ENCODE data around the gene MAML3. TPM values are rescaled to one million over a fixed set of nuclear protein-coding genes. Genes with fewer than 3 reads are reported as not detected.

The MAML3 gene
- total RNA-seq, 1 donor from 2014 or later = 0.54 TPM

- Mint-ChIP-seq H3K9me3 (no peaks in the 10 kb centered on the region), H3K4me1 (peaks cover 11% of the 10 kb centered on the region), H3K4me3 (no peak overlapping the region), H3K36me3 (ENCODE audit: low read depth) (no peaks in the 10 kb centered on the region), H3K27me3 (peaks cover 51% of the 10 kb centered on the region), H3K27ac (no peak overlapping the region)
- DNase-seq = no peak
- intact Hi-C loops (cut with micrococcal nuclease) = no loop called here
Observed at GRCh38 chr4:140082391-140082755, 71.6 kb downstream of the MAML3 start.

- H3K27me3 Mint-ChIP-seq = peaks cover 50% of the 10 kb centered on the region
- H3K27ac Mint-ChIP-seq = no peak overlapping the region
- no peaks in the 10 kb centered on the region for H3K9me3 Mint-ChIP-seq
- H3K4me3 Mint-ChIP-seq = no peak overlapping the region
- DNase-seq = no peak
- peaks cover 14% of the 10 kb centered on the region for H3K4me1 Mint-ChIP-seq
- intact Hi-C loops (cut with micrococcal nuclease) = no loop called here
- no peaks in the 10 kb centered on the region for H3K36me3 Mint-ChIP-seq (ENCODE audit: low read depth)
Observed at GRCh38 chr4:140081641-140082390, 72.2 kb downstream of the MAML3 start.

- Mint-ChIP-seq H3K9me3 (no peaks in the 10 kb centered on the region), H3K4me3 (no peak overlapping the region), H3K27ac (no peak overlapping the region), H3K36me3 (ENCODE audit: low read depth) (no peaks in the 10 kb centered on the region), H3K27me3 (peaks cover 43% of the 10 kb centered on the region), H3K4me1 (peaks cover 21% of the 10 kb centered on the region)
- intact Hi-C loops (cut with micrococcal nuclease) = loop anchor here (1.0 kb wide), 1 partner anchor 9 kb away; no protein-coding TSS in a partner anchor
- DNase-seq = no peak
Observed at GRCh38 chr4:140080883-140081282, 73.1 kb downstream of the MAML3 start.

GRCh38 chr4:140078366-140078765 is 75.6 kb downstream of the MAML3 start:
- Mint-ChIP-seq H3K27me3 (peaks cover 47% of the 10 kb centered on the region), H3K27ac (no peak overlapping the region), H3K36me3 (ENCODE audit: low read depth) (no peaks in the 10 kb centered on the region), H3K4me1 (peaks cover 29% of the 10 kb centered on the region), H3K4me3 (no peak overlapping the region), H3K9me3 (no peaks in the 10 kb centered on the region)
- no peak for DNase-seq
- intact Hi-C loops (cut with micrococcal nuclease) = no loop called here

DNA sequence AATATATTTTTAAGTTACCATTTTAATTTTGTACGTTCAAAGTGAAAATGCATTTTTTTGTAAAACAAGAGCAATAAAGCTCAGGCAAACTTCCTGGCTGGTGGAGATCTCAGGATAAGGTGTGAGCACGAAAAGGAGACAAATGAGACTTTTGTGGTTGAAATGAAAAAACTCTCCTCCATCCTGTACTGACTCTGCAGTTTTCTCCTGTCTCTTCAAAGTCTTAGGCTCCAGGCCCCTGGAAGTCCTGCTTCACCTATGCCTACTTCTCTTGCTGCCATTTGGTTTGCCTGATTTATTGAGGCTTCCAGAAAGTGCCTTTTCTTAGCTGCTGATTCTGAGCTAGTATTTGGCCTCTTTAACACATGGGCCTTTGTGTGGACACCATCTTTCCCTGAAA is 77.7 kb downstream of the MAML3 start:
- peaks cover 40% of the 10 kb centered on the region for H3K27me3 Mint-ChIP-seq
- H3K27ac Mint-ChIP-seq = no peak overlapping the region
- peaks cover 43% of the 10 kb centered on the region for H3K4me1 Mint-ChIP-seq
- DNase-seq = peak; percentile 68
- H3K4me3 Mint-ChIP-seq = peak overlapping the region; percentile 46
- intact Hi-C loops (cut with micrococcal nuclease) = no loop called here
- no peaks in the 10 kb centered on the region for H3K9me3 Mint-ChIP-seq
- H3K36me3 Mint-ChIP-seq (ENCODE audit: low read depth) = peaks cover 2% of the 10 kb centered on the region

GRCh38 chr4:140071806-140072205 is 82.2 kb downstream of the MAML3 start:
- Mint-ChIP-seq H3K27me3 (peaks cover 41% of the 10 kb centered on the region), H3K36me3 (ENCODE audit: low read depth) (peaks cover 2% of the 10 kb centered on the region), H3K4me3 (peak overlapping the region; percentile 73), H3K9me3 (no peaks in the 10 kb centered on the region), H3K27ac (peak overlapping the region; percentile 83), H3K4me1 (peaks cover 44% of the 10 kb centered on the region)
- intact Hi-C loops (cut with micrococcal nuclease) = loop anchor here (1.0 to 5.0 kb wide), 5 partner anchors 8 to 215 kb away; no protein-coding TSS in a partner anchor
- peak; percentile 89 for DNase-seq

DNA sequence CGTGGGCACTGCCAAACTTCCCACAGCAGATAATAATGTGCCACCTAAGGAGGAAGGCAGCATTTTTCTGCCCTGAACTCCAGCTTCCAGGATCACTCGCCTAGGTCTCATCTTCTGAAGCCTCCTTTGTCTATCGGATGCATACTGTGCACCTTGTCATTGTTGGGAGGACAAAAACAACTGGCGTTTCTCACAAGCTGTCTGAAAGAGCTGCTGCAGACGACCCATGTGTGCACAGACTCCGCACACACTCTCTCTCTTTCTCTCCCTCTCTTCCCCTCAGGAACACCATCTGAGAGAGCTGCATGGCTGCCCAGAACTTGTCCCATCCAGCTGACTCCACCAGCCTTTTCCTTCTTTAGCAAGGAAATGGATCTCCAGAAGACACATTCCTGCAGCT is 83.0 kb downstream of the MAML3 start:
- intact Hi-C loops (cut with micrococcal nuclease) = loop anchor here (1.0 to 5.0 kb wide), 4 partner anchors 19 to 214 kb away; no protein-coding TSS in a partner anchor
- Mint-ChIP-seq H3K27me3 (peaks cover 49% of the 10 kb centered on the region), H3K4me1 (peaks cover 37% of the 10 kb centered on the region), H3K4me3 (peak overlapping the region; percentile 73), H3K36me3 (ENCODE audit: low read depth) (peaks cover 2% of the 10 kb centered on the region), H3K9me3 (no peaks in the 10 kb centered on the region), H3K27ac (no peak overlapping the region)
- no peak for DNase-seq

- H3K27ac Mint-ChIP-seq = peak overlapping the region; percentile 21
- H3K4me3 Mint-ChIP-seq = peak overlapping the region; percentile 73
- peaks cover 38% of the 10 kb centered on the region for H3K4me1 Mint-ChIP-seq
- H3K9me3 Mint-ChIP-seq = no peaks in the 10 kb centered on the region
- peaks cover 54% of the 10 kb centered on the region for H3K27me3 Mint-ChIP-seq
- intact Hi-C loops (cut with micrococcal nuclease) = loop anchor here (1.0 to 5.0 kb wide), 3 partner anchors 18 to 213 kb away; no protein-coding TSS in a partner anchor
- DNase-seq = peak; percentile 74
- H3K36me3 Mint-ChIP-seq (ENCODE audit: low read depth) = peaks cover 2% of the 10 kb centered on the region
Observed at GRCh38 chr4:140070366-140070765, 83.6 kb downstream of the MAML3 start.

GRCh38 chr4:140069066-140069465 is 84.9 kb downstream of the MAML3 start:
- peaks cover 38% of the 10 kb centered on the region for H3K4me1 Mint-ChIP-seq
- peaks cover 2% of the 10 kb centered on the region for H3K36me3 Mint-ChIP-seq (ENCODE audit: low read depth)
- H3K27ac Mint-ChIP-seq = no peak overlapping the region
- no peaks in the 10 kb centered on the region for H3K9me3 Mint-ChIP-seq
- DNase-seq = no peak
- H3K4me3 Mint-ChIP-seq = no peak overlapping the region
- peaks cover 58% of the 10 kb centered on the region for H3K27me3 Mint-ChIP-seq
- intact Hi-C loops (cut with micrococcal nuclease) = no loop called here

DNA sequence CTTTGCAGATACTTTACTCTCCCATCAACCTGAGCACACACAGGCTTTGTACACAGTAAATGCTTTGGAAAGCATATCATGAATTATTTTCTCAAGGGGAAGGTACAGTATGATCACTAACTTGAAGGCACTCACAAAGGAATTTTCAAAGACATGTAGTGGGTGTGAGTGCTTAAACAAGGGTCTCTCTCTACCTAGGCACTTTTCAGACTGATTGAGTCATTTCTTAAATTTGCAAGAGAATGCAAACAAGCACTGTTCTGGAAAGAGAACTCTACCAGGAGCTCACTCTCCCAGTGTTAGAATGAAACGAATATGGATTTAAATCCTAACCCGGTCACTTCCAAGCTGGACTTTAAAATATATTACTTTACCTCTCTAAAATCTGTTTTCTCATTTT is 85.7 kb downstream of the MAML3 start:
- Mint-ChIP-seq H3K9me3 (no peaks in the 10 kb centered on the region), H3K4me3 (no peak overlapping the region), H3K27me3 (peaks cover 58% of the 10 kb centered on the region), H3K4me1 (peaks cover 31% of the 10 kb centered on the region), H3K27ac (no peak overlapping the region), H3K36me3 (ENCODE audit: low read depth) (peaks cover 2% of the 10 kb centered on the region)
- DNase-seq = no peak
- intact Hi-C loops (cut with micrococcal nuclease) = no loop called here

GRCh38 chr4:140066031-140066930 is 87.7 kb downstream of the MAML3 start:
- intact Hi-C loops (cut with micrococcal nuclease) = no loop called here
- peaks cover 66% of the 10 kb centered on the region for H3K27me3 Mint-ChIP-seq
- H3K4me1 Mint-ChIP-seq = peaks cover 18% of the 10 kb centered on the region
- no peak for DNase-seq
- no peak overlapping the region for H3K4me3 Mint-ChIP-seq
- H3K9me3 Mint-ChIP-seq = no peaks in the 10 kb centered on the region
- no peaks in the 10 kb centered on the region for H3K36me3 Mint-ChIP-seq (ENCODE audit: low read depth)
- H3K27ac Mint-ChIP-seq = no peak overlapping the region

DNA sequence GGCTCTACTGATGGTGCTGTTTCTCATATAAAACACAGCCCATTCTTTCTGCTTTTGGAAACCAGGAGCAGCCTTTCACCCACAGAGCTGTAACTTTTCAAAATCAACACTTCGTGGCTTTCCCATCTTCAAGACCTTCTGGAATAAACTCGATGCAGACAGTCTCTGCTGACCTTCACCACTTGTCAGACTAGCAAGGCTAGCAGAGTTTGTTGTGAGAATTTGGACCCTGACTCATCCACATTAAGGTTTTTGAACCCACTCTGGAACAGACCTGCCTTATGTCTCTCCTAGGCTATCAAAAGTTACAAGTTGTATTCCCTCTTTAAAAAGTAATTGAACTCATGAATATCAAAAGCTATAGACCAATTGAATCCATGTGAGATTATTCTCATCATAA is 88.6 kb downstream of the MAML3 start:
- intact Hi-C loops (cut with micrococcal nuclease) = no loop called here
- no peaks in the 10 kb centered on the region for H3K36me3 Mint-ChIP-seq (ENCODE audit: low read depth)
- H3K4me3 Mint-ChIP-seq = no peak overlapping the region
- H3K4me1 Mint-ChIP-seq = peaks cover 13% of the 10 kb centered on the region
- no peak overlapping the region for H3K27ac Mint-ChIP-seq
- H3K27me3 Mint-ChIP-seq = peaks cover 71% of the 10 kb centered on the region
- no peaks in the 10 kb centered on the region for H3K9me3 Mint-ChIP-seq
- no peak for DNase-seq

DNA sequence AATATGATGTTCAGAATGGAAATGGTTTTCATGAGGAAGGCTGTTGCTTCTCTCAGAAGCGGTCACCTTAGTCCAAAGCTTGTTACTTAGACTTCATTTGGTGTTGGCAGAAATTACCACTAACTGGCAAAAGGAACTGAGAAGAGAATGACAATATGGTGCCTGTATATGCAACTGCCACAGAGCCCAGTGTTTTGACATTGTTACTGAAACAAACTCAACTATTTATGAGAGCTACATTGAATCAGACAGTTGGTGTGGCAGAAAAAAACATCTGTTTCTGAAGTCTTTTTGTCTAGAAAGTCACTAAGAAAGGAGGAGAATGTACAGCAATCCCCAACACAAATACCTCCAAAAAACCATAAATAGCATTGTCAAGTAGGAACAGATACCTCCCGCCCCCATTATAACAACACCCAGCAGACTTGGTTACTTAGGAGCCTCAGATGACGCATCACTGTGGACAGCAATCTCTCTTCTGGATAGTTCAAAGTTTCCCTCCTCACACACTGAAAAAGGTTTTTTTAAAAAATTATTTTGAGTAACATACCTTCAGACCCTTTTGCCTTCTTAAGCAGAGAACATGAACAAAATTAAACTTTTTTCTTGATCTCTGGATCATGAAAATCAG is 92.2 kb downstream of the MAML3 start:
- Mint-ChIP-seq H3K4me3 (no peak overlapping the region), H3K27ac (no peak overlapping the region), H3K9me3 (no peaks in the 10 kb centered on the region), H3K27me3 (peaks cover 67% of the 10 kb centered on the region), H3K4me1 (peaks cover 8% of the 10 kb centered on the region), H3K36me3 (ENCODE audit: low read depth) (no peaks in the 10 kb centered on the region)
- DNase-seq = no peak
- intact Hi-C loops (cut with micrococcal nuclease) = loop anchor here (5.0 kb wide), 1 partner anchor 36 kb away; no protein-coding TSS in a partner anchor

All from activated CD4-positive, alpha-beta T cell treated with anti-CD3 and anti-CD28 coated beads, Interleukin-2, amount 10 ng/mL, durations not matched to agents 24 days and 14 days (primary cell).